ENCODE data around the gene PRSS53.

- TF ChIP-seq TAF1 (IDR thresholded peaks at IDR 0.05; ENCODE audit: borderline replicate concordance, low read depth, low read length) (no peak), POLR2AphosphoS5 (IDR thresholded peaks at IDR 0.05; ENCODE audit: low read depth, low read length) (no peak), FOXJ3 (CRISPR knock-in tag; IDR thresholded peaks at IDR 0.05) (no peak)
These were observed 772 bp downstream of the PRSS53 start for GRCh38 chr16:31087971-31088370.
